Endothelial cell of umbilical vein (primary cell): ENCODE data around the gene LRP1.

Source experiments
- EZH2 ChIP-seq: IDR thresholded peaks from 2 replicates; pipeline ENCODE4 v1.6.1; 2012; ENCODE audit warnings: borderline replicate concordance, low read depth, mild to moderate bottlenecking, moderate library complexity, low read length, inconsistent platforms; ENCODE audit not compliant: severe bottlenecking
- POLR2A ChIP-seq: IDR thresholded peaks from 2 replicates; pipeline ENCODE4 v1.6.1; 2012; ENCODE audit warnings: low read depth, mild to moderate bottlenecking, control low read depth, low read length
- POLR2AphosphoS5 ChIP-seq: IDR thresholded peaks from 2 replicates; pipeline ENCODE4 v1.6.1; 2012; ENCODE audit warnings: low read depth, mild to moderate bottlenecking, control low read depth, low read length, moderate library complexity; ENCODE audit not compliant: insufficient read depth
- TF ChIP-seq, protein P1 (sequence below), 2 donors: IDR thresholded peaks; 1 replicate in 1 of 2; 2 replicates in 1 of 2; pipeline ENCODE4 v1.5.1; 2011; ENCODE audit warnings: low read length in 2 of 2, mild to moderate bottlenecking in 2 of 2, moderate library complexity in 2 of 2, control low read depth in 1 of 2, inconsistent platforms in 1 of 2, low read depth in 1 of 2; ENCODE audit not compliant: insufficient read depth in 1 of 2; ENCODE audit errors: extremely low read depth in 1 of 2
- TF ChIP-seq, protein P2 (sequence below): IDR thresholded peaks from 2 replicates; pipeline ENCODE4 v1.6.1; 2011; ENCODE audit not compliant: insufficient read depth, insufficient read length

DNA sequence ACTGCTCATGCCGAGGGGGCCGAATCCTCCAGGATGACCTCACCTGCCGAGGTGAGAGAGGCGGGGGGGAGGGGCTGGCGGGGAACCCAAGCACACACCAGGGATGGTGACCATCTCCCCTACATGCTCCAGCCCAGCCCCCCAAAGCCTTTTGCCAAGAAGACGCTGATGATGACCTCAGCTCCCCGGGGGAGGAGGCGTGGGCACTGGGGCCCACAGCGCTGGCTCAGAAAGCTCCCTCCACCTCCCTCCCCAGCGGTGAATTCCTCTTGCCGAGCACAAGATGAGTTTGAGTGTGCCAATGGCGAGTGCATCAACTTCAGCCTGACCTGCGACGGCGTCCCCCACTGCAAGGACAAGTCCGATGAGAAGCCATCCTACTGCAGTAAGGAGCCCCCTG lies 64.6 kb downstream of the LRP1 start:
- TF ChIP-seq, protein P1, sequence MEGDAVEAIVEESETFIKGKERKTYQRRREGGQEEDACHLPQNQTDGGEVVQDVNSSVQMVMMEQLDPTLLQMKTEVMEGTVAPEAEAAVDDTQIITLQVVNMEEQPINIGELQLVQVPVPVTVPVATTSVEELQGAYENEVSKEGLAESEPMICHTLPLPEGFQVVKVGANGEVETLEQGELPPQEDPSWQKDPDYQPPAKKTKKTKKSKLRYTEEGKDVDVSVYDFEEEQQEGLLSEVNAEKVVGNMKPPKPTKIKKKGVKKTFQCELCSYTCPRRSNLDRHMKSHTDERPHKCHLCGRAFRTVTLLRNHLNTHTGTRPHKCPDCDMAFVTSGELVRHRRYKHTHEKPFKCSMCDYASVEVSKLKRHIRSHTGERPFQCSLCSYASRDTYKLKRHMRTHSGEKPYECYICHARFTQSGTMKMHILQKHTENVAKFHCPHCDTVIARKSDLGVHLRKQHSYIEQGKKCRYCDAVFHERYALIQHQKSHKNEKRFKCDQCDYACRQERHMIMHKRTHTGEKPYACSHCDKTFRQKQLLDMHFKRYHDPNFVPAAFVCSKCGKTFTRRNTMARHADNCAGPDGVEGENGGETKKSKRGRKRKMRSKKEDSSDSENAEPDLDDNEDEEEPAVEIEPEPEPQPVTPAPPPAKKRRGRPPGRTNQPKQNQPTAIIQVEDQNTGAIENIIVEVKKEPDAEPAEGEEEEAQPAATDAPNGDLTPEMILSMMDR (IDR thresholded peaks at IDR 0.05; ENCODE audit: extremely low read depth in 1 of 2, insufficient read depth in 1 of 2, low read depth in 1 of 2, low read length in 2 of 2): no peak
- TF ChIP-seq POLR2A (no peak), EZH2 (no peak), POLR2AphosphoS5 (no peak)
- TF ChIP-seq, protein P2, sequence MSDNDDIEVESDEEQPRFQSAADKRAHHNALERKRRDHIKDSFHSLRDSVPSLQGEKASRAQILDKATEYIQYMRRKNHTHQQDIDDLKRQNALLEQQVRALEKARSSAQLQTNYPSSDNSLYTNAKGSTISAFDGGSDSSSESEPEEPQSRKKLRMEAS: no peak
